ENCODE data around the gene CCDC106.

CCDC106 gene

DNA sequence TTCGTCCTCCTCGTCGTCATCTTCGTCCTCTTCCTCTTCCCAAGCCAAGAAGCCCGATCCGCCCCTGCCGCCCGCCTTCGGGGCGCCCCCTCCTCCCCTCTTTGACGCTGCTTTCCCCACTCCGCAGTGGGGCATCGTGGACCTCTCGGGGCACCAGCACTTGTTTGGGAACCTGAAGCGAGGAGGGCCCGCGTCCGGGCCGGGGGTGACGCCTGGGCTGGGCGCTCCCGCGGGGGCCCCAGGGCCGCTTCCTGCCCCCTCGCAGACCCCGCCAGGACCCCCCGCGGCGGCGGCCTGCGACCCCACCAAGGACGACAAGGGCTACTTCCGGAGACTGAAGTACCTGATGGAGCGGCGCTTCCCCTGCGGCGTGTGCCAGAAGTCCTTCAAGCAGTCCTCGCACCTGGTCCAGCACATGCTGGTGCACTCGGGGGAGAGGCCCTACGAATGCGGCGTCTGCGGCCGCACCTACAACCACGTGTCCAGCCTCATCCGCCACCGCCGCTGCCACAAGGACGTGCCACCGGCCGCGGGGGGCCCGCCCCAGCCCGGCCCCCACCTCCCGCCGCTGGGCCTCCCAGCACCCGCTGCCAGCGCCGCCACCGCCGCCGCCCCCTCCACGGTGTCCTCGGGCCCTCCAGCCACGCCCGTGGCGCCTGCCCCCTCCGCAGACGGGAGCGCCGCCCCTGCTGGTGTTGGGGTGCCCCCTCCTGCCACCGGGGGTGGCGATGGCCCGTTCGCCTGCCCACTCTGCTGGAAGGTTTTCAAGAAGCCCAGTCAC is 33.9 kb upstream of the CCDC106 start:
- DNase-seq (ENCODE audit: low read depth in 4 of 4, low spot score in 1 of 4), result no peak

DNA sequence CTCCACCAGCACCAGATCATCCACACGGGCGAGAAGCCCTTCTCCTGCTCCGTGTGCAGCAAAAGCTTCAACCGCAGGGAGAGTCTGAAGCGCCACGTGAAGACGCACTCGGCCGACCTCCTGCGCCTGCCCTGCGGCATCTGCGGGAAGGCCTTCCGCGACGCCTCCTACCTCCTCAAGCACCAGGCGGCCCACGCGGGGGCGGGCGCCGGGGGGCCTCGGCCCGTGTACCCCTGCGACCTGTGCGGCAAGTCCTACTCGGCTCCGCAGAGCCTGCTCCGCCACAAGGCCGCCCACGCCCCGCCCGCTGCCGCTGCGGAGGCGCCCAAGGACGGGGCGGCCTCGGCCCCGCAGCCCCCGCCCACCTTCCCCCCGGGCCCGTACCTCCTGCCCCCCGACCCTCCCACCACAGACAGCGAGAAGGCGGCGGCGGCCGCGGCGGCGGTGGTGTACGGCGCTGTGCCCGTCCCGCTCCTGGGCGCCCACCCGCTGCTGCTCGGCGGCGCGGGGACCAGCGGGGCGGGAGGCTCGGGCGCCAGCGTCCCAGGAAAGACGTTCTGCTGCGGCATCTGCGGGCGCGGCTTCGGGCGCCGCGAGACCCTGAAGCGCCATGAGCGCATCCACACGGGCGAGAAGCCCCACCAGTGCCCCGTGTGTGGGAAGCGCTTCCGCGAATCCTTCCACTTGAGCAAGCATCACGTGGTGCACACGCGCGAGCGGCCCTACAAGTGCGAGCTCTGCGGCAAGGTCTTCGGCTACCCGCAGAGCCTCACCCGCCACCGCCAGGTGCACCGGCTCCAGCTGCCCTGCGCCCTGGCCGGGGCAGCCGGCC is 33.1 kb upstream of the CCDC106 start:
- DNase-seq (ENCODE audit: low read depth in 4 of 4, low spot score in 1 of 4), result no peak

DNA sequence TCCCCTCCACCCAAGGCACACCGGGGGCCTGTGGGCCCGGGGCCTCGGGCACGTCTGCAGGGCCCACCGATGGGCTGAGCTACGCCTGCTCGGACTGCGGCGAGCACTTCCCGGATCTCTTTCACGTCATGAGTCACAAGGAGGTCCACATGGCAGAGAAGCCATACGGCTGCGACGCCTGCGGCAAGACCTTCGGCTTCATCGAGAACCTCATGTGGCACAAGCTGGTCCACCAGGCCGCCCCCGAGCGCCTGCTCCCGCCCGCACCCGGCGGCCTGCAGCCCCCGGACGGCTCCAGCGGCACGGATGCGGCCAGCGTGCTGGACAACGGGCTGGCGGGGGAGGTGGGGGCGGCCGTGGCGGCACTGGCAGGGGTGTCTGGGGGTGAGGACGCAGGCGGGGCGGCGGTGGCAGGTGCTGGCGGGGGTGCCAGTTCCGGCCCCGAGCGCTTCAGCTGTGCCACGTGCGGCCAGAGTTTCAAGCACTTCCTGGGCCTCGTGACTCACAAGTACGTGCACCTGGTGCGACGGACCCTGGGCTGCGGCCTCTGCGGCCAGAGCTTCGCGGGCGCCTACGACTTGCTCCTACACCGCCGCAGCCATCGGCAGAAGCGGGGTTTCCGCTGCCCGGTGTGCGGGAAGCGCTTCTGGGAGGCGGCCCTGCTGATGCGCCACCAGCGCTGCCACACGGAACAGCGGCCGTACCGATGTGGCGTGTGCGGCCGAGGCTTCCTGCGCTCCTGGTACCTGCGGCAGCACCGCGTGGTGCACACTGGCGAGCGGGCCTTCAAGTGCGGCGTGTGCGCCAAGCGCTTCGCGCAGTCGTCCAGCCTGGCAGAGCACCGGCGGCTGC is 32.2 kb upstream of the CCDC106 start:
- no peak for DNase-seq (ENCODE audit: low read depth in 4 of 4, low spot score in 1 of 4)

DNA sequence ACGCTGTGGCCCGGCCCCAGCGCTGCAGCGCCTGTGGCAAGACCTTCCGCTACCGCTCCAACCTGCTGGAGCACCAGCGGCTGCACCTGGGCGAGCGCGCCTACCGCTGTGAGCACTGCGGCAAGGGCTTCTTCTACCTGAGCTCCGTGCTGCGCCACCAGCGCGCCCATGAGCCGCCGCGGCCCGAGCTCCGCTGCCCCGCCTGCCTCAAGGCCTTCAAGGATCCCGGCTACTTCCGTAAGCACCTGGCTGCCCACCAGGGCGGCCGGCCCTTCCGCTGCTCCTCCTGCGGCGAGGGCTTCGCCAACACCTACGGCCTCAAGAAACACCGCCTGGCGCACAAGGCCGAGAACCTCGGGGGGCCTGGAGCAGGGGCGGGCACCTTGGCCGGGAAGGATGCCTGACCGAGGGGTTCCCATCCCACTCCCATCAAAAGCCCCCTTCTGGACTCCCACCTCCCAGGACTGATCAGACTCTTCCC is 31.6 kb upstream of the CCDC106 start:
- DNase-seq (ENCODE audit: low read depth in 4 of 4, low spot score in 1 of 4), result no peak

DNA sequence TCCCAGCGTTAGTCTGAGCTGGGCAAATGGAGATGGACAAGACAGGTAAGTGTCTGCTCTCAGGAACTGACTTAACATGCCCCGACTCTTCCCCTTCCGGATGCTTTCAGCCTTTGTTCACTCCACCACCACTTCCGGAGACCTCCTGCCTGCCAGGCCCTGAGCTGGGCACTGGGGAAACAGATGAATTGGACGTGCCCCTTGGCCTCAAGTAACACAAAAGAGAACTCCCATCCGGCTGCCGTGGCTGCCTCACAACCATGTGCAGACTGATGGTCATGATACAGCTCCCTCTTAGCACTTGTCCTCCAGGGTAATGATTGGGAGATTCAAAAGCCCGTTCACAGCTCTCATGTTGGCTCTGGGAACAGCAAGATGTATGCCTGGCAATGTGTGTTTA is 30.6 kb upstream of the CCDC106 start:
- DNase-seq (ENCODE audit: low read depth in 4 of 4, low spot score in 1 of 4), result no peak

DNA sequence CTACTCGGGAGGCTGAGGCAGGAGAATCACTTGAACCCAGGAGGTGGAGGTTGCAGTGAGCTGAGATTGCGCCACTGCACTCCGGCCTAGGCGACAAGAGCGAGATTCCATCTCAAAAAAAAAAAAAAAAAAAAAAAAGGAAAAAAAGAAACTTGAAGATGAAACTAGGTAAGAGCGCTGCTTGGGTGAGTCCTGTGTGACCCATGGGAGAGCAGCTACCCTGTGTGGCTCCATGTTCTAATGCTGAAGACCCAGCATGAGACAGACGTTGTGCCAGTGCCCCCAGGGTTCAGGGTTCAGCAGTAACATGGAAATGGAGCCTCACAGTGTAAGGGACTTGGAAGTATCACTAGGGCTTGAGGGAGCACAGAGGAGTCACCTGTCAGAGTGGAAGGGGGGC is 29.6 kb upstream of the CCDC106 start:
- no peak for DNase-seq (ENCODE audit: low read depth in 4 of 4, low spot score in 1 of 4)

DNA sequence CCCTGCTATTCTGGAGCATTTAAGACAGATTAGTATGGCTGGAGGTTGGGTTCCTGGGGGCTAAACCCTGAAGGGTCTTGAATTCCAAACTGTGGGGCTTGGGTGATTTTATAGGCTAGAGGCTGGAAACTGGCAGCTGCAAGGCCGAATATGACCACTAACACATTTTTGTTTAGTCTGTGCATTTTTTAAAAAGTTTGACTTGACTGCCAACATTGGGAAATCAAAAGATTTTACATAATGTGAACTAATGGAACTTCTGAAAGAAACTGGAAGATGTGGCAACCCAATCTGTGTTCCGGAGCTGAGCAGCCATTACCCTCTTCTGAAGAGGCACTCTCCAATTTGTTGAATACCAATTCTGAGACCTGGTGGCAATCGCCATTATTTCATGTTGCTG is 28.7 kb upstream of the CCDC106 start:
- no peak for DNase-seq (ENCODE audit: low read depth in 4 of 4, low spot score in 1 of 4)

DNA sequence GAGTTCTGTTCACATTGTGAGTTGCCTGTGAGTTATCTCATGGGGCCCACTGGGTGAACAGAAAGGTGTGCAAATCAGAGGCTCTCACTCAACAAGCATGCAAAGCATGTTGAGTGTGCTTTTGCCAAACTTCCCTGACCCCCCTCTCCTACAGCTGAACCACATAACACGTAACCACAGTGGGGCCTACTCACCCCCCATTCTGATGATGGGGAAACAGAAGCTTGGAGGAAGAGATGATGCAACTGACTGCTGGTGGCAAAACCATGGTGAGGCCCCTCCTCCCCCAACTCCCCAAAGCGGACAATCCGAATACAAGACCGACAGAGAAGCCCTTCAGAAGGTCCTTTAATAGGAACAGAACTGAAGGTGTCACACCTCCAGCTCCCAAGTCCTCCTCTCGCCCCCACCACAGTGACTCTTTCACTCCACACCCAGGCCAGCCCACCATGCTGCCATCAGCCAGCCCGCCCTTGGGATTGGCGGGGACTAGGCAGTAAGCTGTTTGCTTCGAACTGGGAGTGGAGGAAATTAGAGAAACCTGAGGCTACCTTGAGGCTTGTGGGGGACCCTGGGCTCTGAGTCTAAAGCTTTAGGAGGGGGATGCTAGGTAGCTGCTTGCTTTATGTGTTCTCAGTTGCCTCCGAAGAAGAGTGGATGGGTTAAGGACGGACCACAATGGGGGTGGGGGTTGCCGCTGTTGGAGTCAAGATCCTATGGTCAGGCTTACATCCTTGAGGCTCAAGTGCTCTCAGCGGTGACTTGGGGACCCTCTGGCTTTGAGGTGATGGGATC is 27.4 kb upstream of the CCDC106 start:
- DNase-seq (ENCODE audit: low read depth in 4 of 4, low spot score in 1 of 4), result no peak

DNA sequence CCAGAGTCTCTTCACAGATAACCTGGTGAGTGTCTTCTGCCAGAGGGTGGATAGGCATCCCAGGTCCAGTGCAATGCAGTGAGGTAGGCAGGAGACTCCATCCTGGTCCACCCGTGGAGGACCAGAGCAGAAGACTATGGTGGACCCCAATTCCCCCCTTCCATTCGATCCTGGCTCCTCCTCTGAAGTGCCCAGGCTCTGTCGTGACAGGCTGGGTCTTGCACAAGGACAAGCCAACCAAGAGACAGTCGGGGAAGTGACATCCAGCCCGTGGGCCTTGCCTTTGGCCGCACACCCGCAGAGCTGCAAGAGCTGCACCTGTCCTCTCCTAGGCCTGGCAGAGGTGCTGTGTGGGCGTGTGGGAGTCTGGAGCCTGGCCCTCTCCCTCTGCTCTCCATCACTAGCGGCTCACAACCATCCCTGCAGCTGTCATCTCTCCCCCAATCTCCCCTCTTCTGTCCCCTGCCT is 26.8 kb upstream of the CCDC106 start:
- no peak for DNase-seq (ENCODE audit: low read depth in 4 of 4, low spot score in 1 of 4)

DNA sequence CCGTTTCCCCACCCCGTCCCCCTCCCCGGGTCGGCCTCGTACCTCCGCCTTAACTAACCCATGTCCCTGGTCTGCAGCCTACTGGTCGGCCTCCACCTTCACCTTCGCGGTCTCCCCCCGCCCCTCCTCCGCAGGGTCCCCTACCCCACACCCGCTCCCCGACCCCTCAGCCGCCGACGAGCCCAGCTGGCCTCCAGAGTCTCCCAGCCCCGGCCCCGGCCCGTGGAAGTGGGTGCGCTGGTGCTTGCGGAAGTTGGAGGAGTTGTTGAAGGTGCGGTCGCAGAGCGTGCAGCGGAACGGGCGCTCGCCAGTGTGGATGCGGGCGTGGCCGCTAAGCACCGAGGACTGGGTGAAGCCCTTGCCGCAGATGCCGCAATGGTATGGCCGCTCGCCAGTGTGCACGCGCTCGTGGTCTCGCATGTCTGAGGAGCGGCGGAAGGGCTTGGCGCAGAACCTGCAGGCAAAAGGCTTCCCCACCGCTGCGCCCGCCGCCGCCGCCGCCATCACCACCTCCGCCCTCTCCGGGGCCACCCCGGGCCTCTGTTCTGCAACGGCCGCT is 26.3 kb upstream of the CCDC106 start:
- no peak for DNase-seq (ENCODE audit: low read depth in 4 of 4, low spot score in 1 of 4)

DNA sequence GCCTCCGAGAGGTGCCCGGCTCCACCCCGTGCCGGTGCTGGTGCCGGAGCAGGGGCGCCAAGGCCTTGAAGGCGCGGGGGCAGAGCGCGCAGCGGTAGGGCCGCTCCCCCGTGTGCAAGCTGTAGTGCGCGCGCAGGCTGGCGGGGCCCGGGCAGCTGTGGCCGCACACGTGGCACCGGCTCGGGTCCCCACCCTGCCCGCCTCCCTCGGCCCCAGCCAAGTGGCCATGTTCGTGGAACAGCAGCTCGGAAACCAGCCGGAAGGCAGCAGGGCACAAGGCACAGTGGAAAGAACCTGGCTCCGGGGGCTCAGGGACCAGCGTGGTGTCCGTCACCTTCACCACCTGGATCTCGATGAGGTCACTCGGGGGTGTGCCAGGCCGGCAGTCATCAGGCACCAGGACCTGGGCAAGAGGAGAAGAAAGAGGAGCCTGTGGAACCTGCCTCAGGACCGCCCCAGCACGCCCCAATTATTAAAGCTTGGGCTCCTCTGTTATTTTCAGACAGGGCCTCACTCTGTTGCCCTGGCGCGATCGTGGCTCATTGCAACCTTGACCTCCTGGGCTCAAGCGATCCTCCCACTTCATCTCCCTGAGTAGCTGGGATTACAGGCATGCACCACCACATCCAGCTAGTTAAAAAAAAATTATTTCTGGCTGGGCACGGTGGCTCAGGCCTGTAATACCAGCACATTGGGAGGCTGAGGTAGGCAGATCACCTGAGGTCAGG is 25.6 kb upstream of the CCDC106 start:
- no peak for DNase-seq (ENCODE audit: low read depth in 4 of 4, low spot score in 1 of 4)

DNA sequence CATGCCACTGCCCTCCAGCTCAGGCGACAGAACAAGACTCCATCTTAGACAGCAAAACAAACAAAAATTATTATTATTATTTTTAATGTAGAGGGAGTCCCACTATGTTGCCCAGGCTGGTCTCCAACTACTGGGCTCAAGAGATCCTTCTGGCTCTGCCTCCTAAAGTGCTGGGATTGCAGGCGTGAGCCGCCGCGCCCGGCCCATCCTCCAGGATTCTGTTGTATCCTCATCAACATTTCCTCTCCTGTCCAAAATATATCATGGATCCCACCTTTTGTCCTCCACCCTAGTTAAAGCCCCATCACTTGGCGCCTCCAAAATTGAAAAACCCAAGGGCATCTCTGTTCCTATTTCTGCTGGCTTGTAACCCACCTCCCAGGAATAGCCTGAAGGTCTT is 24.9 kb upstream of the CCDC106 start:
- no peak for DNase-seq (ENCODE audit: low read depth in 4 of 4, low spot score in 1 of 4)

DNA sequence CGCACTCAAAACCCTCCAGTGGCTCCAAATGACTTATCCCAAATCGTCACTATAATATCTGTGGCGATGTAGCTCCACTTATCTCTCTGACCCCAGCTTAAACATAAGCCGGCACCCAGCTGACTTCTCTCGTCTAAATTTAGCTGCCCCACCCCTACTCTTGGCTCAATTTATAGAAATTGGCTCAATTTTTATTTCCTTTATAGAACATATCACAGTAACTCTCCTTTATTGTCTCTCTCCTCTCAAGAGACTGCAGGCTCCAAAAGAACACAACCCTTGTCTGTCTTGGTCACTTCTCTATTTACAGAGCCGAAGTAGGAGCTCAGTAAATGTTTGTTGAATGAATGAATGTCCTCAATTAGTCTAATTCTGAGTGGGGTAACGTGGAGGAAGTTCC is 24.5 kb upstream of the CCDC106 start:
- DNase-seq (ENCODE audit: low read depth in 4 of 4, low spot score in 1 of 4), result no peak

DNA sequence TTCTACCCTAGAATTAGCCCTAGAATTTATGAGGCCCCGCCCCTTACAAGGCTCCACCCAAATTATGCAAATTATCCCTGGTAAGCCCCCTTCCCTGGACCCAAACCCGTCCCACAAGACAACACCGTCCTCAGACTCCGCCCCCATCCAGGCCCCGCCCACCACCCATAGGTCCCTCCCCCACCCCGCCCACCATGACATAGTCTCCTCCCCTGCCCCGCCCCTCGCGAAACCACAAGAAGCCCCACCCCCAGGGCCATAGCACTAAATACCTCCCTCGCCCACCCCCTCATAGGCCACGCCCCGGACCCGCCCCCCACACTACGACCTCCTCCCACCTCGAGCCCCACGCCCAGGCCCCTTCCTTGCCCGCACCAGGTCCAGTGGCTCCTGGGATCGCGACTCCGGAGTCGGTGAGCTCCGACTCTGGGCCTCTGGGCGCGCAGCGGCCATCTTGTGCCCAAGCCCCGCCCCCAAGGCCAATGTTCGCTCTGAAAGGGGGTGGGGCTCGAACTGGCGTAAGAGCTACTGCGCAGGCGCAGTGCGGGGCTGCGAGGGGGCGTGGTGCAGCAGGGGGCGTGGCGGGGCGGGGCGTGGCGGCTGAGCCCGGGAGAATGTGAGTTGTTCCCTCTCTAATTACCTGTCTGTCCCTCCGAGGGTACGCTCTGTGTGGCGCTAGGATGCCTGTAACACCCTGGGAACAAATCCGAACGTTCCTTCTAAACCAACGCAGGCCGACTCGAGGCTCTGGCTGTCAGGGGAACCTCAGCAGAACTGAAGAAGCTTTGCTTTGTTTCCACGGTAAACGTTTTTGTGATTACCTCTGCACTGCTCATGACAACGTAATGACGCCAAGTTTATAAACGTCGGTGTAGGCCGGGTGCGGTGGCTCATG is 23.7 kb upstream of the CCDC106 start, which contains the start of gene ZNF784:
ZNF784 (minus strand) TSS at position 458 of the 895 bp plus-strand sequence; CDS start at position 453, 5 bp downstream.
- DNase-seq (ENCODE audit: low read depth in 4 of 4, low spot score in 1 of 4), result peak; percentile 89 to 96 (median 90)

DNA sequence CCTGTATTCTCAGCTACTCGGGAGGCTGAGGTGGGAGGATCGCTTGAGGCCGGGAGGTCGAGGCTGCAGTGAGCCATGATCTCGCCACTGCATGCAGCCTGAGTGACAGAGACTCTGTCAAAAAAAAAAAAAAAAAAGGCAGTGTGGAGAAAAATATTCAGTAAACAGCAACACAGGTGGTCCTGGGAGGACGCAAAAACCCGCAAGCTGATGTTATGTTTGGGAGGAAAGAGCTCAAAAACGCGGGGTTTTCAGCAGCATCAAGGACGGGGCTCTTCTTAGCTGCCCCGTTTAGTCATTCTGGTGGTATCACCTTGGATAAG is 23.0 kb upstream of the CCDC106 start:
- no peak for DNase-seq (ENCODE audit: low read depth in 4 of 4, low spot score in 1 of 4)

DNA sequence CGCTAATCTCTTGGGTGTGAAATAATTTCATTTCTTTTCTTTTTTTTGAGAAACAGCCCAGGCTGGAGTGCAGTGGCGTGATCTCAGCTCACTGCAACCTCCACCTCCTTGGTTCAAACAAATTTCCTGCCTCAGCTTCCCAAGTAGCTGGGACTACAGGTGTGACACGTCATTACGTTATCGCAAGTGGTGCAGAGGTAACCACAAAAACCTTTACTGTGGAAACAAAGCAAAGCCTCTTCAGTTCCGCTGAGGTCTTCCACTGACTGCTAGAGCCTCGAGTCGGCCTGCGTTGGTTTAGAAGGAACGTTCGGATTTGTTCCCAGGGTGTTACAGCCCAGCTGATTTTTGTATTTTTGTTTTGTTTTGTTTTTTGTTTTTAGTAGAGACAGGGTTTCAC is 21.7 kb upstream of the CCDC106 start:
- DNase-seq (ENCODE audit: low read depth in 4 of 4, low spot score in 1 of 4), result no peak

DNA sequence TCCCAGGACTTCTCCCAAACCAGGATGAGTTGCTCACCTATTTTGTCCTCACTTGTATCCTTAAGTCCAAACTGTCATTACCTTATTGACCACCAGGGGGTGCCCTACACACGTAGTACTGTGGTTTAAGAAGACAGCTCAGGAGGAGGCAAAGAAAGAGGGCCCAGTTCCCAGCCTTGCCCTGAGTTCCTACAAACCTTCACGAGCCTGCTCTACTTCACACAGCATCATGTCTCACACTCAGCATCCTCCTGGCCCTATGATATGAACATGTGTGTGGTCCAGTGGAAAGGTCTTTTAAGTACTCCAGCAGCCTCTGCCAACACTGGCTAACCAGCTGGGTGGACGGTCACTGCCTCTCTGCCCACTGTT is 15.6 kb upstream of the CCDC106 start:
- peak; percentile 82 to 91 (median 86) for DNase-seq (ENCODE audit: low read depth in 4 of 4, low spot score in 1 of 4)

DNA sequence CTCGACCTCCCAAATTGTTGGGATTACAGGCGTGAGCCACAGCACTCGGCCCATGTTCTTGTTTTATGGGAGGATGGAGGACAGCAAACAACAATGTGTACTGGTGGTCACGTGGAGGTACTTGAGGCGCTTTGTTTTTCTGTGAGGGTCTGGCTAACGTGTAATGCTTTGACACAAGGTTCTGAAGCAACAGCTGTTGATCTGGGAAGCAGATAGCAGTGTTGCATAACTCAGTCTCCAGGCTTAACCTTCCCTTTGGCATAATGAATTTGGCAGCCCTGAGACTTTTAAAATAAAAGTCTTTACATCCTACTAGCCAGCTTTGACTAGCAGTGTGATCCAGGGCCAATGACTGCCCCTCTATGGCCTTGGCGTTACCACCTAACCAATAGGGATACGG is 14.2 kb upstream of the CCDC106 start:
- DNase-seq (ENCODE audit: low read depth in 4 of 4, low spot score in 1 of 4), result no peak

DNA sequence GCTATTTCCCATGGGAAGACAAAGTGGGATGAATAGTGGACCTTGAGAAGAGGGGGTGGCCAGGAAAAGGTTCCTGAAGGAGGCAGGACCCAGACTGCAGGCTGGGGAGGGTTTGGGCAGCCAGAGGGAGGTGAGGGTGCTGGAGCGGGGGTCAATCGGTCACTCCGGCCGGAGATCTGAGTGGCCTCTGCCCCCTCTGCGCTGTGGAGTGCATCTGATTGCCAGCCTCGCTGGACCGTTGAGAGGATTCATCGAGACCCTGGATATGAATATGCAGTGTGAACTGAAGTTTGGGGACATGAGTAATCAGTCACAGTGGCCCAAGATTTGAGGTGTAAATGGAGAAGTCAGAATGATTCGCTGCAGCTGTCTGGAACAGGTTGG is 12.7 kb upstream of the CCDC106 start:
- no peak for DNase-seq (ENCODE audit: low read depth in 4 of 4, low spot score in 1 of 4)
